COLO668 (cell line): Measurements from ENCODE around the gene TBC1D1.

Experiments
- DNase-seq: peaks from one replicate; lab custom pipeline; 2025; ENCODE audit not compliant: unreplicated experiment; lab: John Stamatoyannopoulos, UW

Gene TBC1D1

DNA sequence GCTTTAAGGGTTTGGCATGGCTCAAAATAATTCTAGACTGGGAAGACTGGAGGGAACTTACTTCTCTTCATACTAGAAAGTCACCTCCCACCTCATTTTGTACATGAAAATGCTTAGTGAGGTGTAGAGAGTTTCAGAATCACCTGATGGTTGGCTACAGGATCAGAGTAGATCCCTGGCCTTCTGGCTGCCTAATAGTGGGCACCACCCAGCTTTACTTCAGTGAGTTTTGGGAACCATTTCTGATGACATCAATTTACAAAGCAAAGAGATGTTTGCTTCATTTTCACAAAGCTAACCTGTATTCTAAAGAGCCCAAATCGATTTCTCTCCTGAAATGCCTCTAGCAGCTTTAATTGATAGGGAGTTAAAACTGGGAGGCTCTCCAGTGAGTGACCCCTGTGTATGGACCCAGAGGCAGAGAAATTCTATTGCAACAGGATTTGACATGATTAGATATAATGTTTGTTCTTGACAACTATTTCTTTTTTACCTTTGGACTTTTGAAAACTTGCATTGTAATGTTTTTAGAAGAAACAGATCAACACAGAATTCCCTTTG, 249.8 kb downstream of the TBC1D1 start:
- no peak for DNase-seq

- DNase-seq, result no peak
These were observed 251.1 kb downstream of the TBC1D1 start for GRCh38 chr4:38141808-38142500.

- no peak for DNase-seq
These were observed 253.1 kb downstream of the TBC1D1 start for GRCh38 chr4:38144031-38144430.

DNA sequence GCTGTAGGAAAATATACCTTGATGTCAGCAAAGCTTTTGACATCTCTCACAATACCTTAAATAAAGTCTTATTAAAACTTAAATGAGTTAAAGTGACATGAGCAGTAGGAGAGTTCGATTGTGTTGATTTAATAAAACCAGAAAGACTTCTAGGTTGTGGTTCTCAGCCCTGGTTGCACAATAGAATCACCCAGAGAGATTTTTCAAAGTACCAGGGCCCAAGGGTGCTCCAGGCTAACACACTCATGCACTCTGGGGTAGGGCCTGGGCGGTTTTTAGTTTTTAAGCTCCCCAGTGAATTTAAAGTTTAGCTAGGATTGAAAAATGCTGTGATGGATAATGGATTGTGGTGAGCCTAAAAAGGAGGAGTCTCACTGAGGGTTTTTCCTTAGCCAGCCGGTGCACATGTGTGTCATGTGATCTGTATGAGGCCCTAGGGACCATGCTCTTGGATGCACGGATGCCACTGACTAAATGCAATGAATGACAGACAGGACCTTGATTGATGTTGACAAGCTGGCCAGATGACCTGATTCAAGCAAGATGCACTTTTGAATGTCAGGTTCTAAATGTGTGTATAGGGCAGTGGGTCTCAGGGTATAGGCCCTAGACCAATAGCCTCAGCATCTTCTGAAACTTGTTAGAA, 254.3 kb downstream of the TBC1D1 start:
- DNase-seq, result no peak

DNA sequence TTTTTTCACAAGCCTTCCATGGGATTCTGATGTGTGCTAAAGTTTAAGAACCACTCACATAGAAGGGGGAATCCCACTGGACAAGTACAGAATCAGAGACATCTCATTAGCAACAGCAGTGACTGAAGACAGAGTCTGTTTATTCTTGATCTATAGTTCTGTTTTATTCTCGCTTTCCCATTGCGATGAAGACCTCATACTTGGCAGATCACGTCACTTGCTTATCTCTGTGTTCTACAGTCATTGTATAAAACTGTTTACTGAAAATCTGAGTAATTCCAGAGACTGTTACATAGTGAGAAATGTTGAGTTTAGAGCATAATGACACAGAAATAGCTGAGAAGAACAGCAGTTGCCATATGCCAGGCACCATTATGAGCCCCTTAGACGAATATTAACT, 254.9 kb downstream of the TBC1D1 start:
- no peak for DNase-seq

DNA sequence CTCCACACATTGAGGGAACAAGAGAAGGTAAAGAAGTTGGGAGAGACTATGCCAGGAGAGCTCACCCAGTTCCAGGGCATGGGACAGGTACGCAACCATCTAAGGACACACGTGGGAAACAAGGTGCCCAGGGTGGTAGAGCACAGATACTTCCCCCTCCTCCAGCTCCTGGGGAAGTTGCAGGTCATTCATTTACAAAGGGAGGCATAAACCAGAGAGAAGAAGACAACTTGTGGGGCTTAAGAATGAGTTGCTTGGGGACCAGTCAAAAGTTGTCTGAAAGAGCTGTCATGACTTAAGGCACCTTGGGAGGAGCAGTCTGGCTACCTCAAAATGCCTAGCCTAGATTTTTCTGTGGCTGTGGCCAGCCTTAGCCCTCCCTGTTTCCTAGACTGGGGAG, 255.5 kb downstream of the TBC1D1 start:
- no peak for DNase-seq

- no peak for DNase-seq
These were observed 258.6 kb downstream of the TBC1D1 start for GRCh38 chr4:38149472-38149996.

DNA sequence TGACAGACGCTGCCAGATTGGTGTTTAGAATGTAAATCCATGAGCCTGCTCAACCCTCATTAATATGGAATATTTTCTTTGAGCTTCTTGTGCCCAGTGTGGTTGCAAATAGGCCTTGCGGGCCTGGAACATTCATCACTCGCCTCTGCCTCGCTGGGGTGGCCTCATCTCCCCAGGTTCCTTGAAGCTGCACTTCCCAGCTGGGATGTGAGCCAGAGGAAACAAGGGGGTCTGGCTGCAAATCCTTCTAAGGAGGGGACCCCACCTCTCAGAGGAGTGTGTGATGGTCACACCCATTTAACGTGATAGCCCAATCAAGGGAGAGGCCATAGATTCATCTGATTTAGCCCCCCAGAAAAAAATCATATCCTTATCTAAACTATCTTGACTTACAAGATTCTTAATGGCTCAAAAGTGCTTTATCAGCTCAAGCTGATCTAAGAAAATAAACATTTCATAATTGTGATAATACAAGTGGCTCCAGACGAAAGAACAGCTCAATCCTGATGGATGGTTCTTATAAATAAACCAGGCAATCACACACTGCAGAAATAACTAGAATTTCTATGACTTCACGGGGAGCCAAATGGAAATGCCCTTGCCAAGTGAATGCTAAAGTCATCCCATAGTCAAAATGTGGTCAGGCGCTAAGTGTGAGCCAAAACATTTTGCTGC, 259.2 kb downstream of the TBC1D1 start:
- no peak for DNase-seq

GRCh38 chr4:38150766-38151165, 259.9 kb downstream of the TBC1D1 start:
- no peak for DNase-seq

DNA sequence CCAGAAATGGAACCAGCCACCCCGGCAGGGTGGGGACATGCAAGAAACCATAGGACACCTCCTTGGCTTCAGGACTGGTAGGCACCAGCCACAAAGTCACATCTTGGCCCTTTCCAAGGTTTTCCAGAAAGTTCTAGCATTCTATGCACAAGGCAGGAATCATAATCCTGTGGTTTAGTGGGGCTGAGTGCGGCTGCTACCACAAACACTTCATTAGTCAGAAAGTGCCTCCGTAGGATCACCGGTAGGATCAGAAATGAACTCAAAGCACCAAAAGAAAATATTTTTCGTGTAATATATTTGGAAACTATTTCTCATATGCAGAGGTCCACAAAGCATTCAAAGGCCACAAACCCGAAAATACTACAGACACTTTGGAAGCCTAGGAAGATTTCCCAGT, 261.0 kb downstream of the TBC1D1 start:
- DNase-seq, result no peak

- no peak for DNase-seq
These were observed 261.4 kb downstream of the TBC1D1 start for GRCh38 chr4:38152305-38152704.

GRCh38 chr4:38152721-38153386, 262.0 kb downstream of the TBC1D1 start:
- no peak for DNase-seq

DNA sequence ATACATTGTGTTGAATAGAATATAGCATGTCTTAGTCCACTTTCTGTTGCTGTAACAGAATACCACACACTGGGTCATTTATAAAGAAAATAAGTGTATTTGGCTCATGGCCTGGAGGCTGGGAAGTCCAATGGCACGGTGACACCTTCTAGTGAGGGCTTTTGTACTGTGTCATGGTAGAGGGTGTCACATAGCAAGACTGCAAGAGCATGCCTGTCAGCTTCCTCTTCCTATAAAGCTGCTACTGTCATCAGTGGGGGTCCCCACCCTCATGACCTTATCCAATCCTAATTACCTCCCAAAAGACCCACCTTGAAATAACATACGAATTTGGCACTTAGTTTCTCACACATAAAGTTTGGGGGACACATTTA, 262.5 kb downstream of the TBC1D1 start:
- no peak for DNase-seq

DNA sequence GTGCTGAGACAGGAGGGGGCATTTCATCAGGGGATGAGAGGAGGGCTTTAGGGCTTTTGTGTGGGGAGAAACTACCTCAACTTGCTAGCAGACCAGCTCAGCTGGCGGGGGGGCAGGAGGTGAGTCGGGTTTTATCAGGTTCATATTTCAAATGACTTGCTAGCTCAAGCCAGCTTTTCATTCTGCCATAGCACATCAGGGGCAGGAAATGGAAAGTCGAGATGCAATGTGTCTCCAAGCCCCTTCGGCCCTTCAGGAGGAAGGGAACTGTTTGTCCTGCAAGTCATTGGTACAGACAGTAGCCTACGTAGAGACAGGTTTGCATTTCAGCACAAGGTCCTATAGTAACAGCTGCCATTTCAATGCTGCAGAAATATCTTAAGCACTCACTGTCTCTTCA, 263.4 kb downstream of the TBC1D1 start:
- DNase-seq, result peak; percentile 51

- DNase-seq, result peak; percentile 79
These were observed 264.1 kb downstream of the TBC1D1 start for GRCh38 chr4:38154681-38155588.

- no peak for DNase-seq
These were observed 264.9 kb downstream of the TBC1D1 start for GRCh38 chr4:38155589-38156294.

GRCh38 chr4:38157592-38157991, 266.7 kb downstream of the TBC1D1 start:
- peak; percentile 20 for DNase-seq

DNA sequence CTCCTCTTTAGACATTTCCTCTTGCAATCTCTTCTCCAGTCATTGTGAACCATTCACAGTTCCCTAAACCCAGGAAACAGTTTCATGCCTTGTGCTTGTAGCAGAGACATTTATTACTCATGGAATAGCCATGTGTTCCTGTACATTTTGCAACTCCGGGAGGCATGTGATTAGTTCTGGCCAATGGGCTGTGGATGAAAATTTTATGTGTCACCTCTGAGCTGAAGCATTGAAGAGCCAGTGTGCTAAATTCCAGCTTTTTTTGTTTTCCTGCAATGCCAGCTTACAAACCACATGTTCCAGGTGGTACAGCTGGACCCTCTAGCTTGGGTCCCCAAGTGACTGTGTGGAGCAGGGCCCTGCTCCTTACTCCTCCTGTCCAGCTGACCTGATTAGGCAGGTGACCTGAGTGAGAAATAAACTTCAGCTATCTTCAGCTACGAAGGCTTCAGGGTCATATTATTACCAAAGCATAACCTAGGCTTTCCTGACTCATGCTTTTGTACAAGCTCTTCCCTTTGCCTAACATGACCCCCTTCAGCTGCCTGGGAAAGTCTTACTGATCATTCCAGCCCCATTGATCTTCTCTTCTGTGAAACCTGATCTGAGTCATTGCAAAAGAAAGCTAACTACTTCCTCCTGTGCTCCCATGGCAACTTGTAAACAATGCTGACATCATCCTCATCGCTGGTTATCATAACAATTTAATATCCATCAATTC, 269.8 kb downstream of the TBC1D1 start:
- DNase-seq, result peak; percentile 79
